ENCODE results near the gene BBLN.

DNA sequence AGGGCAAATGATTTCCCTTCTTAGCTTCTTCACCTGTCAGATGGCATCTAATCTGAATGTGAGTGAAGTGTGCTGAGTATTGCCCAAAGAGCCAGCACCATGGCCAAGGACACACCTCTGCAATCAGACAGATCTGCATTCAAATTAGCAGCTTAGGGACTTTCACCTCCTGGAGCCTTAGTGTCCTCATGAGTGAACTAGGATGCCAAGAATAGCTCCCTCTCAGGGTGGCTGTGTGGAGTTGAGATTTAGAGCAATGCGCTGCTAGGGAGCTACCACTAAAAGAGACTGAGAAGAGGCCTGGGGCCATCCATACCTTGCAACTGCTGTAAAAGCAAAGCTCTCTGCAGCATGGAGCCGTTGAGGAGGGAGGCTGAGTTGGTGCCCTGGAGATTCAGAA, 29.9 kb downstream of the BBLN start:
- no peak for TF ChIP-seq EZH2phosphoT487 (IDR thresholded peaks at IDR 0.05; ENCODE audit: low read length)
- TF ChIP-seq, protein P1, sequence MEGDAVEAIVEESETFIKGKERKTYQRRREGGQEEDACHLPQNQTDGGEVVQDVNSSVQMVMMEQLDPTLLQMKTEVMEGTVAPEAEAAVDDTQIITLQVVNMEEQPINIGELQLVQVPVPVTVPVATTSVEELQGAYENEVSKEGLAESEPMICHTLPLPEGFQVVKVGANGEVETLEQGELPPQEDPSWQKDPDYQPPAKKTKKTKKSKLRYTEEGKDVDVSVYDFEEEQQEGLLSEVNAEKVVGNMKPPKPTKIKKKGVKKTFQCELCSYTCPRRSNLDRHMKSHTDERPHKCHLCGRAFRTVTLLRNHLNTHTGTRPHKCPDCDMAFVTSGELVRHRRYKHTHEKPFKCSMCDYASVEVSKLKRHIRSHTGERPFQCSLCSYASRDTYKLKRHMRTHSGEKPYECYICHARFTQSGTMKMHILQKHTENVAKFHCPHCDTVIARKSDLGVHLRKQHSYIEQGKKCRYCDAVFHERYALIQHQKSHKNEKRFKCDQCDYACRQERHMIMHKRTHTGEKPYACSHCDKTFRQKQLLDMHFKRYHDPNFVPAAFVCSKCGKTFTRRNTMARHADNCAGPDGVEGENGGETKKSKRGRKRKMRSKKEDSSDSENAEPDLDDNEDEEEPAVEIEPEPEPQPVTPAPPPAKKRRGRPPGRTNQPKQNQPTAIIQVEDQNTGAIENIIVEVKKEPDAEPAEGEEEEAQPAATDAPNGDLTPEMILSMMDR (IDR thresholded peaks at IDR 0.05; ENCODE audit: low read length), result no peak
- no peak for TF ChIP-seq EZH2 (optimal IDR thresholded peaks at IDR 0.05; ENCODE audit: low read depth, low read length)

Measured in MM.1S (cell line).